Thoracic aorta (tissue), 2 donors: ENCODE results near the gene PGF. TPM values are rescaled to one million over a fixed set of nuclear protein-coding genes. Genes with fewer than 3 reads are reported as not detected.
"Not testable (repeated sequence)": the region's sequence is repeated elsewhere in the genome, so short reads cannot be mapped to it uniquely, and the experiment has no call there.

Experiments
- ATAC-seq: fragments of 150-250 bp; one replicate; pipeline ENCODE4 v1.8.0; 2017; ENCODE audit warnings: low read depth; ENCODE audit not compliant: insufficient number of reproducible peaks, low FRiP score
- DNase-seq: peaks from one replicate; pipeline ENCODE4 v3.0.0-alpha.2; 2020; ENCODE audit warnings: low spot score
- H3K27ac ChIP-seq, 2 donors: fragments of 200-600 bp; sonication (generic); 1 replicate in 1 of 2; 2 replicates in 1 of 2; pipeline ENCODE4 v1.5.1; 2016; ENCODE audit warnings: mild to moderate bottlenecking in 2 of 2, moderate library complexity in 2 of 2
- H3K27me3 ChIP-seq: fragments of 200-600 bp; sonication (generic); replicated peaks from 2 replicates; pipeline ENCODE4 v1.6.0; 2016; ENCODE audit warnings: mild to moderate bottlenecking; ENCODE audit not compliant: insufficient read depth
- H3K36me3 ChIP-seq: fragments of 200-600 bp; sonication (generic); one replicate; pipeline ENCODE4 v1.5.1; 2016
- H3K4me1 ChIP-seq, 2 donors: fragments of 200-600 bp; sonication (generic); 1 replicate in 1 of 2; 2 replicates in 1 of 2; pipeline versions ENCODE4 v1.5.1 to v1.6.0; 2016; ENCODE audit warnings: low read depth in 2 of 2, mild to moderate bottlenecking in 1 of 2; ENCODE audit not compliant: control insufficient read depth in 1 of 2
- H3K4me3 ChIP-seq: fragments of 200-600 bp; sonication (generic); 2 replicates; pipeline ENCODE4 v1.5.1; 2016; ENCODE audit warnings: mild to moderate bottlenecking
- H3K9me3 ChIP-seq: fragments of 200-600 bp; sonication (generic); 2 replicates; pipeline ENCODE4 v1.5.1; 2016
- total RNA-seq, 2 donors: library from RNA; depleted of rRNA; stranded (reverse); fragments of >200 nt; gene quantifications; one replicate each; pipeline versions ENCODE4 v1.1.0 to v1.2.3, GENCODE V29; 2016
- TF ChIP-seq, protein P1 (sequence below): fragments of 200-600 bp; sonication (generic); IDR thresholded peaks from one replicate; pipeline ENCODE4 v1.5.1; 2019; ENCODE audit warnings: antibody characterized with exemption

The PGF gene
- total RNA-seq, 2 donors from 2014 or later = 34.4 to 75.3 TPM

DNA sequence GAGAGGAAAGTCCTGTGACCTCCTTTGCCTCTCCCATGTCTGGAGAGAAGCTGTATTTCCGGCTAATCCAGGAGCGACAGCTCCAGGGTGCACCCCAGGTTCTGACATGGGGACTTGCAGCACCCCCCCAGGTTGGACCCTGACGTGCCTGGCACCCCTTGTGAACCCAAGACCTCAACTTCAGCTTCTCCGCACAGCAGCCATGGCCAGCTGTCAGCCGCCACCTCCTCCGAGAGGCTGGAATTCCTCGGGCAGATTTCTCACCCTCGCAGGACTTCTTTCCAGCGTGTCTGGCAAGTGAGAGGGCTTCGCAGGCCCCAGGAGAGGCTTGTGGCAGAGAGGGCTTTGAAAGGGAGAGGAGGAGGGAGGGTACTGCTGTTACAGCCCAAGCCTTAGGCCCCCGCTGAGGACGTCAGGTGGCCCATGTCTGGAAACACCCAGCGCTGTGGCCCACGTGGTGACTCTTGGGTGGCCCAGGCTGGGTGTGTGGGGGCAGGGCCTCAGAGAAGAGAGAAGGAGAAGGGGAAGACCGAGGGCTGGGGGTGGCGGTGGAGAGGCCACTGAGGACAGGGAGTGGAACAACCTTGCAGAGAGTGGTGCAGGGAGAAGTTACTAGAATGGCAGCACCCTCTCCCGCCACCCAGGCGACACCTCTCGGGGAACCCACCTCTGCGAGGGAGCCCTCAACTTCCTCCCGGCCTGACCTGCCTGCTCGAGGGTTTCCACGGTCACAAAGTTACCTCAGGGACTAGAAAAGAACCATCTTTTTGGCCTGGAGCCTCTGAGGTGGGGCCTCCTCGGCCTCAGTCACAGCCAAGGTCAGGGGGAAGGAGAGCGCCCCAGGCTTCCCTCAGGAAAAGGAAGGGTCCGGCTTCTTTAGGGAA lies 20.7 kb downstream of the PGF start:
- Histone ChIP-seq H3K4me3 (no peak overlapping the region), H3K36me3 (no peaks in the 10 kb centered on the region), H3K4me1 (peaks cover 9 to 28% of the 10 kb centered on the region in 2 donors), H3K27ac (no peak overlapping the region), H3K9me3 (no peaks in the 10 kb centered on the region), H3K27me3 (no peaks in the 10 kb centered on the region)
- ATAC-seq (no peak), DNase-seq (no peak)
- TF ChIP-seq, protein P1, sequence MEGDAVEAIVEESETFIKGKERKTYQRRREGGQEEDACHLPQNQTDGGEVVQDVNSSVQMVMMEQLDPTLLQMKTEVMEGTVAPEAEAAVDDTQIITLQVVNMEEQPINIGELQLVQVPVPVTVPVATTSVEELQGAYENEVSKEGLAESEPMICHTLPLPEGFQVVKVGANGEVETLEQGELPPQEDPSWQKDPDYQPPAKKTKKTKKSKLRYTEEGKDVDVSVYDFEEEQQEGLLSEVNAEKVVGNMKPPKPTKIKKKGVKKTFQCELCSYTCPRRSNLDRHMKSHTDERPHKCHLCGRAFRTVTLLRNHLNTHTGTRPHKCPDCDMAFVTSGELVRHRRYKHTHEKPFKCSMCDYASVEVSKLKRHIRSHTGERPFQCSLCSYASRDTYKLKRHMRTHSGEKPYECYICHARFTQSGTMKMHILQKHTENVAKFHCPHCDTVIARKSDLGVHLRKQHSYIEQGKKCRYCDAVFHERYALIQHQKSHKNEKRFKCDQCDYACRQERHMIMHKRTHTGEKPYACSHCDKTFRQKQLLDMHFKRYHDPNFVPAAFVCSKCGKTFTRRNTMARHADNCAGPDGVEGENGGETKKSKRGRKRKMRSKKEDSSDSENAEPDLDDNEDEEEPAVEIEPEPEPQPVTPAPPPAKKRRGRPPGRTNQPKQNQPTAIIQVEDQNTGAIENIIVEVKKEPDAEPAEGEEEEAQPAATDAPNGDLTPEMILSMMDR = no peak

DNA sequence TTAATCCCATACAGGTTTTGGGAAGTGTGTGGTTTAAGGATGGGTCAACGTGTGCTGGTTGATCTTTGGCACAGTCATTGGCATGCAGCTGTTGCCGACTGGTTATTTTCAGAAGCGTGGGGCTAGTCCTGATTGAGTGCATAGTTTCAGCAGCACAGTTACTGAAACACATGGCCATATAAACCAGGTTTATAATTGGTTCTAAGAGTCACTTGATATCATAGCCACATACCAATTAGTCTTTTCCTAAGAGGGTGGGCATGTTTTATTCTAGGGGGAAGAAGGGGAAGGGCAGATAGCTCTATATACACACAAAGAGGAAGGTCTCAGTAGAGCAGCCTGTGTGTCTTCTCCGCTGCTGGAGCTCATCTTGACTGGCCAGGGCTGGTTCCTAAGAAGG lies 21.4 kb downstream of the PGF start:
- H3K9me3 ChIP-seq = no peaks in the 10 kb centered on the region
- no peak overlapping the region for H3K4me3 ChIP-seq
- H3K27me3 ChIP-seq = no peaks in the 10 kb centered on the region
- no peaks in the 10 kb centered on the region for H3K36me3 ChIP-seq
- ATAC-seq (no peak), DNase-seq (no peak)
- H3K4me1 ChIP-seq = peaks cover 2 to 21% of the 10 kb centered on the region in 2 donors
- TF ChIP-seq, protein P1 = no peak
- H3K27ac ChIP-seq = no peak overlapping the region

DNA sequence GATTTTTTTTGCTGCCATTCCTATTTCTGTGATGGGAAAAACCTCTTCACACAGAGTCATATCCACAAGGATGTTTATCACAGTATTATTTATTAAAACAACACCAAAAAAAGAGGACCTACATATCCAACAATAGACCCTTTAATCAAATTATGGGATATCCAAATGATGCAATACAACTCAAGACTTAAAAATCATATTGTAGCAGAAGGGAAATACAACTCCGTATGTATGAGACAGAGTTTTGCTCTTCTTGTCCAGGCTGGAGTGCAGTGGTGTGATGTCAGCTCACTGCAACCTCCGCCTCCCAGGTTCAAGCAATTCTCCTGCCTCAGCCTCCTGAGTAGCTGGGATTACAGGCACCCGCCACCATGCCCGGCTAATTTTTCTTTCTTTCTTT lies 22.5 kb downstream of the PGF start:
- not testable (repeated sequence) for H3K36me3 ChIP-seq, H3K27ac ChIP-seq, ATAC-seq, H3K9me3 ChIP-seq, H3K27me3 ChIP-seq, DNase-seq, H3K4me3 ChIP-seq
- peaks cover 0 to 13% of the 10 kb centered on the region in 2 donors for H3K4me1 ChIP-seq

DNA sequence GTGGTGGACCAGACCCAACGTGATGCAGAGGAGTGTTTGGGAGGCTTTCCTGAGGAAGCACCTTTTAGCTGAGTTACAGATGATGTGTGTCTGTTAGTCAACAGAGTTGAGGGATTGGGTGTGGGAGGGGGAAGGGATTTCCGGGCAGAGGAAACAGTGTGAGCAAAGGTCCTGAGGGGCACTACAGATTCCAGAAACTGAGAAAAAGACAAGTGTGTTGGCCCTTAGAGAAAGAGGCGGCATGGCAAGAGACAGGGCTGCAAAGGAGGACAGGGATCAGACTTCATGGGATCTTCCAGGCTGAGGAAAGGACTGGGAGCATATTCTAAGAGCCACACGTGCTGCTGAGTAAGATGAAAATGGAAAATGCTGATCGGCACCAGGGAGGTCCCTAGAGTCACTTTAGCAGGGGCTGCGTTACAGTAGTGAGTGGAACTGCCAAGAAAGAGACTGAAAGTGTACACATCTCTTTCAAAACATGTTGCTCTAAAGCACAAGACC lies 22.9 kb downstream of the PGF start:
- no peaks in the 10 kb centered on the region for H3K27me3 ChIP-seq
- H3K9me3 ChIP-seq = no peaks in the 10 kb centered on the region
- H3K4me1 ChIP-seq = peaks cover 0 to 13% of the 10 kb centered on the region in 2 donors
- H3K27ac ChIP-seq = no peak overlapping the region
- no peak for ATAC-seq
- TF ChIP-seq, protein P1 = no peak
- DNase-seq = no peak
- no peaks in the 10 kb centered on the region for H3K36me3 ChIP-seq
- no peak overlapping the region for H3K4me3 ChIP-seq

DNA sequence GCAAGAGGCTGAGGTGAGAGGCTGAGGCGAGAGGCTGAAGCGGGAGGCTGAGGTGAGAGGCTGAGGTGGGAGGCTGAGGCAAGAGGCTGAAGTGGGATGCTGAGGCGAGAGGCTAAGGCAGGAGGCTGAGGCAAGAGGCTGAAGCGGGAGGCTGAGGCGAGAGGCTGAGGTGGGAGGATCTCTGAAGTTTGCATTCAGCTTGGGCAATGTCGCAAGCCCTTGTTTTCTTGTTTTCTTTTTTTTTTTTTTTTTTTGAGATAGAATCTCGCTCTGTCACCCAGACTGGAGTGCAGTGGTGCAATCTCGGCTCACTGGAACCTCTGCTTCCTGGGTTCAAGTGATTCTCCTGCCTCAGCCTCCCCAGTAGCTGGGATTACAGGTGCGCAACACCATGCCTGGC lies 23.7 kb downstream of the PGF start:
- not testable (repeated sequence) for H3K4me3 ChIP-seq, H3K9me3 ChIP-seq, H3K27ac ChIP-seq, DNase-seq, ATAC-seq, H3K36me3 ChIP-seq, H3K27me3 ChIP-seq
- H3K4me1 ChIP-seq = peaks cover 0 to 13% of the 10 kb centered on the region in 2 donors

DNA sequence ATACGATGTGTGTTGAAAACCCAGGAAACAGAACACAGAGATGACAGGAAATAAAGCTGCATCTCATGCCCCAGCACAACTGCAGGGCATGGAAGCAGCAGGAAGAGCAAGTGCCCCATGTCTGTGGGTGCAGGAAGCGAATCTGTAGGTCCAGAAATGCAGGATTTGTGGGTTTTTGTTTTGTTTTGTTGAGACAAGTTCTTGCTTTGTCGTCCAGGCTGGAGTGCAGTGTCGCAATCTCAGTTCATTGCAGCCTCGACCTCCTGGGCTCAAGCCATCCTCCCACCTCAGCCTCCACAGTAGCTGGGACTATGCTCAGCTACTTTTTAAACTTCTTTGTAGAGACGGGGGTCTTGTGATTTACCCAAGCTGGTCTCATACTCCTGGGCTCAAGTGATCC lies 26.2 kb downstream of the PGF start:
- Histone ChIP-seq H3K4me1 (peaks cover 0 to 5% of the 10 kb centered on the region in 2 donors), H3K4me3 (no peak overlapping the region), H3K27me3 (no peaks in the 10 kb centered on the region), H3K27ac (no peak overlapping the region), H3K36me3 (no peaks in the 10 kb centered on the region), H3K9me3 (no peaks in the 10 kb centered on the region)
- DNase-seq (no peak), ATAC-seq (no peak)
- TF ChIP-seq, protein P1 = no peak
